Sigmoid colon (tissue), 4 donors: ENCODE results near the gene HIVEP3.

Experiments used
- CTCF ChIP-seq, 4 experiments: fragments of 450-650 bp in 3 of 4; fragments of 200-600 bp in 1 of 4; IDR thresholded peaks; one replicate each; pipeline ENCODE4 v1.5.1; 2016 to 2019; ENCODE audit warnings: antibody characterized with exemption in 4 of 4, mild to moderate bottlenecking in 3 of 4, moderate library complexity in 2 of 4
- EP300 ChIP-seq, 4 donors: sonication (generic); formaldehyde crosslinking; IDR thresholded peaks; one replicate each; pipeline ENCODE4 v1.6.1; 2017; ENCODE audit warnings: antibody characterized with exemption in 4 of 4
- POLR2AphosphoS5 ChIP-seq, 4 donors: sonication (generic); formaldehyde crosslinking; IDR thresholded peaks; one replicate each; pipeline ENCODE4 v1.6.1; 2017; ENCODE audit warnings: antibody characterized with exemption in 4 of 4

- no peak for TF ChIP-seq CTCF (IDR thresholded peaks at IDR 0.05)
- no peak for TF ChIP-seq POLR2AphosphoS5 (IDR thresholded peaks at IDR 0.05)
- TF ChIP-seq EP300 (IDR thresholded peaks at IDR 0.05) = no peak
Observed at GRCh38 chr1:41780322-41780721, 138.4 kb downstream of the HIVEP3 start.
